MM.1S (cell line): ENCODE data around the gene MRPL1.

ENCODE experiments used
- EZH2 ChIP-seq: fragments of 300-600 bp; sonication (generic); optimal IDR thresholded peaks from 2 replicates; pipeline ENCODE3; 2017; ENCODE audit warnings: low read depth, mild to moderate bottlenecking, antibody characterized with exemption, low read length, mixed read lengths
- EZH2phosphoT487 ChIP-seq: fragments of 300-600 bp; sonication (generic); IDR thresholded peaks from 2 replicates; pipeline ENCODE4 v1.6.1; 2018; ENCODE audit warnings: antibody characterized with exemption, low read length
- TF ChIP-seq, protein P1 (sequence below): fragments of 300-600 bp; sonication (generic); IDR thresholded peaks from 2 replicates; pipeline ENCODE4 v1.5.1; 2016; ENCODE audit warnings: antibody characterized with exemption, low read length, mixed read lengths

DNA sequence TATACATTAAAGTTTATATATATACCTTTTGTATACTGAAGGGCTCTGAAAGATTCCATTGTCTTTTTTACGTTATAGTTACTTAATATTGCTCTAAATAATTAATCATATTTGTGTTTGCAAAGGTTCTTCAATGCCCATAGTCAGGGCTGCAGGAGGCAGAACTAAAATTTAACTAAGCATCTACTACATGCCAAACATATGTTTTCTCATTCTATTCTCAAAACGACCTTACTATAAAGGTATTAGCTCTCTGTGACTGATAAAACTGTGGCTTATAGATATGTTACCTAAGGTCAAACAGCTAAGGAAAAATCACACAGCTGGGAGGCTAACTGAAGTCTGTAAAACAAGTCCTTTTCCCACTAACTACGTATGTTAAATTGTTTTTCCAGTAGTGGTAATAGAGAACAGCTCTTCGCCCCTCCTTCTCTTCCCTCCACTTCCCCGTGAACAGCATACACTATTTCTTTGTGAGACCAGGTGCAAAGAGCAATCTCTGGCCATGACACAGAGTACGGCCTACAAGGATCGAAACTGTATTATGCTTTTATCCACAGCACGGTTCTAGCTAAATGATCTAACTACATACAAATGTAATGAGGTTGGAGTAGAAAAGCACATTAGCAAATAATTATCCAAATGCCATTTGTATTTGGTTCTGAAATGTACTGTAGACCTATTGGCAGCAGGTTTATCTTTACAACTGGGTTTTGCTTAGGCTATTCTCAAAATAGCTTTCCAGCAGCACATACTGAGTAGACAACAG is 45.1 kb upstream of the MRPL1 start:
- TF ChIP-seq, protein P1, sequence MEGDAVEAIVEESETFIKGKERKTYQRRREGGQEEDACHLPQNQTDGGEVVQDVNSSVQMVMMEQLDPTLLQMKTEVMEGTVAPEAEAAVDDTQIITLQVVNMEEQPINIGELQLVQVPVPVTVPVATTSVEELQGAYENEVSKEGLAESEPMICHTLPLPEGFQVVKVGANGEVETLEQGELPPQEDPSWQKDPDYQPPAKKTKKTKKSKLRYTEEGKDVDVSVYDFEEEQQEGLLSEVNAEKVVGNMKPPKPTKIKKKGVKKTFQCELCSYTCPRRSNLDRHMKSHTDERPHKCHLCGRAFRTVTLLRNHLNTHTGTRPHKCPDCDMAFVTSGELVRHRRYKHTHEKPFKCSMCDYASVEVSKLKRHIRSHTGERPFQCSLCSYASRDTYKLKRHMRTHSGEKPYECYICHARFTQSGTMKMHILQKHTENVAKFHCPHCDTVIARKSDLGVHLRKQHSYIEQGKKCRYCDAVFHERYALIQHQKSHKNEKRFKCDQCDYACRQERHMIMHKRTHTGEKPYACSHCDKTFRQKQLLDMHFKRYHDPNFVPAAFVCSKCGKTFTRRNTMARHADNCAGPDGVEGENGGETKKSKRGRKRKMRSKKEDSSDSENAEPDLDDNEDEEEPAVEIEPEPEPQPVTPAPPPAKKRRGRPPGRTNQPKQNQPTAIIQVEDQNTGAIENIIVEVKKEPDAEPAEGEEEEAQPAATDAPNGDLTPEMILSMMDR, result no peak
- no peak for TF ChIP-seq EZH2phosphoT487
- no peak for TF ChIP-seq EZH2
